K562 (cell line): ENCODE results near the gene SLC6A20. TPM values are rescaled to one million over a fixed set of nuclear protein-coding genes. Genes with fewer than 3 reads are reported as not detected.

ENCODE experiments used
- ATAC-seq: fragments of 200-7000 bp; cut with Tn5 transposase; 3 replicates; pipeline ENCODE4 v1.9.1; 2020; ENCODE audit warnings: moderate library complexity
- BruUV-seq: library from RNA; stranded (reverse); fragments of 400-500 nt; replicated peaks from 2 replicates; lab custom pipeline; 2021; lab: Mats Ljungman, UMichigan
- CTCF ChIA-PET: fragments of 300-600 bp; formaldehyde crosslinking; extraction: SDS; loops from one replicate; lab custom pipeline; 2021; ENCODE audit warnings: low intra/inter-chr PET ratio; lab: Yijun Ruan, JAX
- POLR2A ChIA-PET: fragments of 300-600, 350-650 bp; sonication (Branson Sonifier 250); formaldehyde crosslinking; extraction: SDS; loops from one replicate; lab custom pipeline; 2021; ENCODE audit warnings: antibody characterized with exemption, inconsistent platforms; lab: Yijun Ruan, JAX
- DNase-seq, 4 experiments: peaks; one replicate each; pipeline versions ENCODE4 v3.0.0 to v3.0.0-alpha.2; 2011 to 2018; ENCODE audit warnings: low spot score in 3 of 4, mixed read lengths in 3 of 4; ENCODE audit errors: extremely low read depth in 1 of 4
- FAIRE-seq: peaks from 2 replicates; lab custom pipeline; 2011; peaks lifted over from hg19 to GRCh38; lab: Jason Lieb, UNC
- H2AFZ ChIP-seq: 2 replicates; pipeline ENCODE4 v1.6.0; 2011; ENCODE audit warnings: low read depth, low read length, control low read depth, inconsistent platforms
- H3K27ac ChIP-seq: fragments of 200-600 bp; 3 replicates; pipeline ENCODE4 v1.8.0; 2011; ENCODE audit warnings: low read depth, mild to moderate bottlenecking, control low read depth, inconsistent platforms, low read length, moderate library complexity, mixed read lengths; ENCODE audit errors: extremely low read depth
- H3K27me3 ChIP-seq, 2 experiments: fragments of 300-600 bp in 1 of 2; 2 replicates in 1 of 2; 3 replicates in 1 of 2; pipeline versions ENCODE4 v1.6.0 to v1.8.0; 2011; ENCODE audit warnings: inconsistent platforms in 2 of 2, low read length in 2 of 2, mild to moderate bottlenecking in 1 of 2, mixed read lengths in 1 of 2, moderate library complexity in 1 of 2; ENCODE audit not compliant: control insufficient read depth in 2 of 2, insufficient read depth in 2 of 2
- H3K36me3 ChIP-seq: fragments of 300-600 bp; 3 replicates; pipeline ENCODE4 v1.8.0; 2011; ENCODE audit warnings: mild to moderate bottlenecking, low read length, inconsistent platforms; ENCODE audit not compliant: control insufficient read depth, insufficient read depth
- H3K4me1 ChIP-seq, 2 experiments: fragments of 200-600 bp in 1 of 2; replicated peaks in 1 of 2; 2 replicates in 1 of 2; 3 replicates in 1 of 2; pipeline versions ENCODE4 v1.5.1 to v1.8.0; 2011; ENCODE audit warnings: inconsistent platforms in 2 of 2, low read length in 2 of 2, mild to moderate bottlenecking in 1 of 2, mixed read lengths in 1 of 2, moderate library complexity in 1 of 2; ENCODE audit not compliant: control insufficient read depth in 2 of 2, insufficient read depth in 2 of 2
- H3K4me2 ChIP-seq: 2 replicates; pipeline ENCODE4 v1.6.1; 2011; ENCODE audit warnings: low read length, control low read depth, inconsistent platforms, mixed read lengths; ENCODE audit not compliant: insufficient read depth
- H3K4me3 ChIP-seq: fragments of 200-600 bp; sonication (generic), shearing (Covaris generic); 2 replicates; pipeline ENCODE4 v1.5.1; 2016; ENCODE audit warnings: control low read depth, inconsistent platforms
- H3K79me2 ChIP-seq: fragments of 200-600 bp; 3 replicates; pipeline ENCODE4 v1.8.0; 2011; ENCODE audit warnings: low read length, inconsistent platforms; ENCODE audit not compliant: control insufficient read depth, insufficient read depth
- H3K9ac ChIP-seq, 2 experiments: 2 replicates each; pipeline versions ENCODE4 v1.6.0 to v1.6.1; 2011; ENCODE audit warnings: low read depth in 2 of 2, low read length in 2 of 2, control low read depth in 1 of 2, inconsistent platforms in 1 of 2, mild to moderate bottlenecking in 1 of 2, mixed read lengths in 1 of 2; ENCODE audit not compliant: insufficient read depth in 1 of 2
- H3K9me1 ChIP-seq: one replicate; pipeline ENCODE4 v1.6.0; 2011; ENCODE audit warnings: inconsistent platforms, mild to moderate bottlenecking, low read length, moderate library complexity; ENCODE audit not compliant: control insufficient read depth, insufficient read depth
- H3K9me3 ChIP-seq: replicated peaks from 2 replicates; pipeline ENCODE4 v1.5.1; 2011; ENCODE audit warnings: low read depth, low read length, inconsistent platforms; ENCODE audit not compliant: control insufficient read depth, insufficient read depth
- H4K20me1 ChIP-seq: replicated peaks from 2 replicates; pipeline ENCODE4 v1.6.1; 2011; ENCODE audit warnings: low read length, inconsistent platforms, mixed read lengths; ENCODE audit not compliant: control insufficient read depth, insufficient read depth
- ARID3A ChIP-seq: IDR thresholded peaks from 2 replicates; pipeline ENCODE4 v1.6.1; 2012; ENCODE audit warnings: low read depth, low read length, improper control_type of control experiment, borderline replicate concordance
- BDP1 ChIP-seq: IDR thresholded peaks from 3 replicates; pipeline ENCODE4 v1.6.1; 2011; ENCODE audit not compliant: insufficient read length, insufficient read depth
- FOXK1 ChIP-seq: sonication (generic); formaldehyde crosslinking; IDR thresholded peaks from 2 replicates; pipeline ENCODE4 v1.8.0; 2022; ENCODE audit warnings: missing genetic modification reagents, mild to moderate bottlenecking, borderline replicate concordance
- KDM5B ChIP-seq: fragments of 200-600 bp; sonication (generic); IDR thresholded peaks from 2 replicates; pipeline ENCODE4 v1.6.1; 2012; ENCODE audit warnings: low read depth, mild to moderate bottlenecking, moderate library complexity, low read length, control low read depth, inconsistent platforms; ENCODE audit not compliant: insufficient replicate concordance
- PURB ChIP-seq: sonication (generic); formaldehyde crosslinking; IDR thresholded peaks from 2 replicates; pipeline ENCODE4 v1.9.0; 2021; ENCODE audit warnings: low read depth, mild to moderate bottlenecking, missing genetic modification reagents
- SIN3B ChIP-seq: fragments of 450-650 bp; IDR thresholded peaks from 2 replicates; pipeline ENCODE4 v1.6.1; 2017; ENCODE audit warnings: low read depth, mild to moderate bottlenecking, moderate library complexity
- SP2 ChIP-seq: IDR thresholded peaks from 2 replicates; pipeline ENCODE4 v1.6.1; 2011; ENCODE audit warnings: mild to moderate bottlenecking, low read depth, low read length, moderate library complexity; ENCODE audit not compliant: poor library complexity, severe bottlenecking; ENCODE audit errors: extremely low read depth
- STAG1 ChIP-seq: sonication (generic); formaldehyde crosslinking; IDR thresholded peaks from 2 replicates; pipeline ENCODE4 v1.5.0; 2020; ENCODE audit warnings: missing genetic modification reagents, borderline replicate concordance
- TBP ChIP-seq: optimal IDR thresholded peaks from 2 replicates; pipeline ENCODE3; 2011; ENCODE audit warnings: low read depth, low read length, improper control_type of control experiment
- WGBS: fragments of 100-300 bp; shearing (Covaris generic); methylation state at CpG from one replicate; pipeline ENCODE4 v1.1.6; 2016; ENCODE audit warnings: low coverage, mixed read lengths; ENCODE audit not compliant: insufficient coverage; ENCODE audit errors: missing lambda C conversion rate; 5-methylcytosine and 5-hydroxymethylcytosine counted together
- in situ Hi-C: fragments of 300-500 bp; cut with MboI; formaldehyde crosslinking; loops from 4 replicates; pipeline ENCODE4 v1.15.0; 2018; ENCODE audit warnings: inconsistent platforms, mixed read lengths
- intact Hi-C: fragments of 100-400 bp; cut with micrococcal nuclease; formaldehyde crosslinking; loops from 2 replicates; pipeline ENCODE4 v1.14.2; 2022
- polyA plus RNA-seq, 8 experiments: library from polyadenylated mRNA; depleted of rRNA in 4 of 8; stranded (reverse) in 5 of 8; unstranded in 3 of 8; fragments of >200 nt; fragmentation: Nextera tagmentation in 2 of 8; fragmentation: Illumina TruSeq in 1 of 8; extraction: Ambion mirVana in 2 of 8; extraction: Trizol in 1 of 8; gene quantifications; 2 replicates each; pipeline versions ENCODE4 v1.2.1 to v1.2.3, GENCODE V29; 2011 to 2014; ENCODE audit warnings: inconsistent platforms in 1 of 8, missing spikeins in 1 of 8
- total RNA-seq, 7 experiments: library from RNA; depleted of rRNA in 6 of 7; stranded (reverse); fragments of >200 nt in 6 of 7; fragmentation: Illumina TruSeq in 2 of 7; extraction: Trizol in 2 of 7; gene quantifications; 2 replicates each; pipeline versions ENCODE4 v1.2.1 to v1.2.3, GENCODE V29; 2011 to 2021; ENCODE audit warnings: low replicate concordance in 1 of 7
- TF ChIP-seq, protein P1 (sequence below): sonication (generic); formaldehyde crosslinking; IDR thresholded peaks from 2 replicates; pipeline ENCODE4 v1.8.0; 2023; ENCODE audit warnings: mild to moderate bottlenecking, missing genetic modification reagents

The SLC6A20 gene
- total and polyA plus RNA-seq, 9 of the 15 experiments (the other 6 are each of a cell fraction or from before 2014, with no cell fraction given) = not detected

DNA sequence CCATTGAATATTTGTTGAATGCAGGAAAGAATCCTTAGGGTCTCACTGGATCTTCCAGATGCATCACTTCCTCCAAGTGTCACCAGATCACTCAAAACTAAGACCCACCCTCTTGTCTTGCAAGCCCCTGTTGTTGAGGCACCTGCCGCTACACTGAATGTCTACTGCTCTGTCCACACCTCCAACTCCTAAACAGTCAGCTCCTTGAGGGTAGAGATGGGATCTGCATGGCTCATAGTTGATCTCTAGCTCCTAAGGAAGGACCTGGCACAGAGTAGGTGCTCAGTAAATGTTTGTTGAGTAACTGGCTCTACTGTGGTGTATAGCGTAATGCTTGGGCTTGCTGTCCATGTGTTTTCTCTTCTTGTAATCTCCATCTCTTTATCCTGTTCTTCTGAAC, 8.8 kb downstream of the SLC6A20 start:
- no peak overlapping the region for H3K9ac ChIP-seq
- no peaks in the 10 kb centered on the region for H3K9me1 ChIP-seq
- WGBS = 3% methylated on average over 2 of the region's 2 CpGs
- no peak overlapping the region for H3K4me2 ChIP-seq
- H2AFZ ChIP-seq = no peak overlapping the region
- ChIA-PET POLR2A (no interaction called here), CTCF (no interaction called here)
- no peaks in the 10 kb centered on the region; the same call in 1 of the 2 replicates for H4K20me1 ChIP-seq
- FAIRE-seq (no peak), ATAC-seq (no peak), DNase-seq (no peak)
- in situ Hi-C loops (no loop called here), intact Hi-C loops (no loop called here)
- H3K27me3 ChIP-seq = peaks cover 9 to 31% of the 10 kb centered on the region in 2 experiments
- no peak for TF ChIP-seq SIN3B
- no peak for TF ChIP-seq PURB (CRISPR knock-in tag)
- no peak for TF ChIP-seq TBP
- no peak for TF ChIP-seq SP2
- TF ChIP-seq ARID3A = no peak
- TF ChIP-seq STAG1 (CRISPR knock-in tag) = no peak
- TF ChIP-seq, protein P1, sequence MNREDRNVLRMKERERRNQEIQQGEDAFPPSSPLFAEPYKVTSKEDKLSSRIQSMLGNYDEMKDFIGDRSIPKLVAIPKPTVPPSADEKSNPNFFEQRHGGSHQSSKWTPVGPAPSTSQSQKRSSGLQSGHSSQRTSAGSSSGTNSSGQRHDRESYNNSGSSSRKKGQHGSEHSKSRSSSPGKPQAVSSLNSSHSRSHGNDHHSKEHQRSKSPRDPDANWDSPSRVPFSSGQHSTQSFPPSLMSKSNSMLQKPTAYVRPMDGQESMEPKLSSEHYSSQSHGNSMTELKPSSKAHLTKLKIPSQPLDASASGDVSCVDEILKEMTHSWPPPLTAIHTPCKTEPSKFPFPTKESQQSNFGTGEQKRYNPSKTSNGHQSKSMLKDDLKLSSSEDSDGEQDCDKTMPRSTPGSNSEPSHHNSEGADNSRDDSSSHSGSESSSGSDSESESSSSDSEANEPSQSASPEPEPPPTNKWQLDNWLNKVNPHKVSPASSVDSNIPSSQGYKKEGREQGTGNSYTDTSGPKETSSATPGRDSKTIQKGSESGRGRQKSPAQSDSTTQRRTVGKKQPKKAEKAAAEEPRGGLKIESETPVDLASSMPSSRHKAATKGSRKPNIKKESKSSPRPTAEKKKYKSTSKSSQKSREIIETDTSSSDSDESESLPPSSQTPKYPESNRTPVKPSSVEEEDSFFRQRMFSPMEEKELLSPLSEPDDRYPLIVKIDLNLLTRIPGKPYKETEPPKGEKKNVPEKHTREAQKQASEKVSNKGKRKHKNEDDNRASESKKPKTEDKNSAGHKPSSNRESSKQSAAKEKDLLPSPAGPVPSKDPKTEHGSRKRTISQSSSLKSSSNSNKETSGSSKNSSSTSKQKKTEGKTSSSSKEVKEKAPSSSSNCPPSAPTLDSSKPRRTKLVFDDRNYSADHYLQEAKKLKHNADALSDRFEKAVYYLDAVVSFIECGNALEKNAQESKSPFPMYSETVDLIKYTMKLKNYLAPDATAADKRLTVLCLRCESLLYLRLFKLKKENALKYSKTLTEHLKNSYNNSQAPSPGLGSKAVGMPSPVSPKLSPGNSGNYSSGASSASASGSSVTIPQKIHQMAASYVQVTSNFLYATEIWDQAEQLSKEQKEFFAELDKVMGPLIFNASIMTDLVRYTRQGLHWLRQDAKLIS = no peak
- no peak for TF ChIP-seq KDM5B
- TF ChIP-seq FOXK1 (CRISPR knock-in tag) = no peak
- TF ChIP-seq BDP1 = no peak
- no peak overlapping the region for H3K27ac ChIP-seq
- 0 out of 2 replicates have a peak, but pooled peaks cover 2% of the 10 kb centered on the region for H3K9me3 ChIP-seq
- no TSS peak for BruUV-seq
- no peaks in the 10 kb centered on the region for H3K36me3 ChIP-seq
- H3K79me2 ChIP-seq = no peaks in the 10 kb centered on the region
- H3K4me1 ChIP-seq = no peaks in the 10 kb centered on the region
- no peak overlapping the region for H3K4me3 ChIP-seq
